22Rv1 (cell line): ENCODE measurements around the gene MSN.

Experiments used
- H3K27ac ChIP-seq: fragments of 450-650 bp; 2 replicates; pipeline ENCODE4 v1.5.1; 2017
- ZFX ChIP-seq: fragments of 450-650 bp; IDR thresholded peaks from 2 replicates; pipeline ENCODE4 v1.6.1; 2017; ENCODE audit warnings: antibody characterized with exemption, borderline replicate concordance
- TF ChIP-seq, protein P1 (sequence below): fragments of 450-650 bp; IDR thresholded peaks from 2 replicates; pipeline ENCODE4 v1.5.1; 2017; ENCODE audit warnings: mild to moderate bottlenecking

MSN gene

DNA sequence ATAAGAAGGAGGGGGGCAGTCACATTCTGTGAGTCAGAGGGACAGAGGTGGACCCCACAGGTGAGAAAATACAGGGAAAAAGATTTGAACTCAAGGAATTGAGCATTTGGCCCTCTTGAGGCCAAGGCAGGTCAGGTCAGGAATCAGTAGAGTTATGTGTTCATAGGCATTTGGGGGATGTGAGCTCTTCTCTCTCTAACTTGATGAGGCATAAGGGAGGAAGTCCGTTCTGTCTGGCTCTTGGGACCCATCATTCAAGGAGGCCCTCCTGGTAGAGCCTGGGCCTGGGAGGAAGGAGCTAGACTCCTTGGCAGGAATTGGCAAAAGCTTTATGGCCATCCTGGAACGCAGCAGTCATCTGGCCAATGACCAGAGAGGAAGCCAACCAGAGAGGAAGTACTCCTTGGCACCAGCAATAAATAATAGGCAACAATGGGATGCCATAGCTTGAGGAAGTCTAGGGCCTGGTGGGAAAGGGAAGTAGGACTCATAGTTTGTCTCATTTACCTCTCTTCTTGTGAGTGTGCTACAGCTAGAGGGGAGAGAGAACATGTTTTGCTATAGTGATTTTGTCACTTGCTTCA, 53.0 kb downstream of the MSN start:
- TF ChIP-seq, protein P1, sequence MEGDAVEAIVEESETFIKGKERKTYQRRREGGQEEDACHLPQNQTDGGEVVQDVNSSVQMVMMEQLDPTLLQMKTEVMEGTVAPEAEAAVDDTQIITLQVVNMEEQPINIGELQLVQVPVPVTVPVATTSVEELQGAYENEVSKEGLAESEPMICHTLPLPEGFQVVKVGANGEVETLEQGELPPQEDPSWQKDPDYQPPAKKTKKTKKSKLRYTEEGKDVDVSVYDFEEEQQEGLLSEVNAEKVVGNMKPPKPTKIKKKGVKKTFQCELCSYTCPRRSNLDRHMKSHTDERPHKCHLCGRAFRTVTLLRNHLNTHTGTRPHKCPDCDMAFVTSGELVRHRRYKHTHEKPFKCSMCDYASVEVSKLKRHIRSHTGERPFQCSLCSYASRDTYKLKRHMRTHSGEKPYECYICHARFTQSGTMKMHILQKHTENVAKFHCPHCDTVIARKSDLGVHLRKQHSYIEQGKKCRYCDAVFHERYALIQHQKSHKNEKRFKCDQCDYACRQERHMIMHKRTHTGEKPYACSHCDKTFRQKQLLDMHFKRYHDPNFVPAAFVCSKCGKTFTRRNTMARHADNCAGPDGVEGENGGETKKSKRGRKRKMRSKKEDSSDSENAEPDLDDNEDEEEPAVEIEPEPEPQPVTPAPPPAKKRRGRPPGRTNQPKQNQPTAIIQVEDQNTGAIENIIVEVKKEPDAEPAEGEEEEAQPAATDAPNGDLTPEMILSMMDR = no peak
- H3K27ac ChIP-seq = no peak overlapping the region

DNA sequence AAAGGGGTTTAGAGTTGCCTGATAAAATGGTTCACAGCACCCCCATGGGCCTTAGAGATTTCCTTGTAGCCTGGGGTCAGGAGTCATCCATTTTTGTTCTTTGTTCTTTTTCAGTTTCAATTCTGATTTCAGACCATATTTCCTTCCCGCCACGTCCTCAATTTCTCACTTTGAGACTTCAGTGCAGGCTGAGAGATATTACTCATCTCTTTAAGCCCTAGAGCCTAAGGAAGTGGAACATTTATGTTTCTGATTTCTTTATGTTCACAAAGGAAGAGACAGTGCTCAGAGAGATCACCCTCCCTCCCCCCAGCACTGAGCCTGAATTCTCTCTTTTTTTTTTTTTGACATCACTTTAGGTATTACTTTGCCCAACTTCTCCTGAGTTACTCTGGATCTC, 56.3 kb downstream of the MSN start:
- TF ChIP-seq ZFX = no peak
- TF ChIP-seq, protein P1 = no peak
- H3K27ac ChIP-seq = no peak overlapping the region

DNA sequence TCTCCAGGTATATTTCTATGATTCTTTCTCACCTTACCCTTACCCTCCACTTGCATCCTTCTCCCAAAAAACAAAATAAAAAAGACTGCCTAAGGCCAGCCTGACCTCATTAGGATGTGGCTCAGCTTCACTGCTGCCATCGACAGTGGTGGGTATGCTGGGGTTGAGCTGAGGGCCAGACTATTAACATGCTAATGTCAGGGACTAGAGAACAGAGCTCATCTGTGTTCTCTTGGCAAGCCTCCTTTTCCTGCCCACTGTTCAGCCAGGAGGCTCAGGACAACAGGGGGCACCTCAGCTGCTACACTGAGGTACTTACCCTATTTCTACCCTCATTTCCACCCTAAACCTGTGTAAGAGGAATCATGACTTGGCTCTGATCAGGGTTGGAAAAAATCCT, 59.3 kb downstream of the MSN start:
- no peak overlapping the region for H3K27ac ChIP-seq
- TF ChIP-seq, protein P1 = no peak
- TF ChIP-seq ZFX = no peak

DNA sequence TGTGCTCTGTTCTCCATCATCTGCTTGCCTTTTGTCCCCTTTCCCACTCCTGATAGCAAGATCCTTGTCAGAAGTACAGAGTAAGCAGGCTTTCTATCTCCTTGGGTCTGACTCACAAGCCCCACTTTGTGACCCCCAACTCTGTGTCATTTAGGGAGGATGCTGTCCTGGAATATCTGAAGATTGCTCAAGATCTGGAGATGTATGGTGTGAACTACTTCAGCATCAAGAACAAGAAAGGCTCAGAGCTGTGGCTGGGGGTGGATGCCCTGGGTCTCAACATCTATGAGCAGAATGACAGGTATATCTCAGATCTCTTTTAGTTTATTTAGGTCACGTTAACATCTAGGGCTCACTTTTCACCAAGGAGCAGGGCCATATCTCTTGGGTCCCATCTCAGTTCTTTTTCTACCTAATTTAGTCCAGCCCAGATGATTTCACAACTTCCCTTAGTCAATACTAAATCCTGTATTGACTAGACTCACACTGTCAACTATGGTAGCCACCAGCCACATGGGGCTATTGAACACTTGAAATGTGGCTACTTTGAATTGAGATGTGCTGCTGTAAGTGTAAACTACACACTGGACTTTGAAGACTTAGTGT, 64.3 kb downstream of the MSN start:
- TF ChIP-seq ZFX = no peak
- TF ChIP-seq, protein P1 = no peak

DNA sequence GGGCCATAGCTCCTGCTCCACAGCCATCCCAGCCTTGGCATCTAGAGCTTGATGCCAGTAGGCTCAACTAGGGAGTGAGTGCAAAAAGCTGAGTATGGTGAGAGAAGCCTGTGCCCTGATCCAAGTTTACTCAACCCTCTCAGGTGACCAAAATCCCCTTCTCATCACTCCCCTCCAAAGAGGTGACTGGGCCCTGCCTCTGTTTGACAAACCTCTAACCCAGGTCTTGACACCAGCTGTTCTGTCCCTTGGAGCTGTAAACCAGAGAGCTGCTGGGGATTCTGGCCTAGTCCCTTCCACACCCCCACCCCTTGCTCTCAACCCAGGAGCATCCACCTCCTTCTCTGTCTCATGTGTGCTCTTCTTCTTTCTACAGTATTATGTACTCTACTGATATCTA, 73.5 kb downstream of the MSN start:
- no peak for TF ChIP-seq ZFX
- TF ChIP-seq, protein P1 = no peak
- no peak overlapping the region for H3K27ac ChIP-seq

More for the DNA sequence above, 64.3 kb downstream of the MSN start:
- H3K27ac ChIP-seq = no peak overlapping the region

DNA sequence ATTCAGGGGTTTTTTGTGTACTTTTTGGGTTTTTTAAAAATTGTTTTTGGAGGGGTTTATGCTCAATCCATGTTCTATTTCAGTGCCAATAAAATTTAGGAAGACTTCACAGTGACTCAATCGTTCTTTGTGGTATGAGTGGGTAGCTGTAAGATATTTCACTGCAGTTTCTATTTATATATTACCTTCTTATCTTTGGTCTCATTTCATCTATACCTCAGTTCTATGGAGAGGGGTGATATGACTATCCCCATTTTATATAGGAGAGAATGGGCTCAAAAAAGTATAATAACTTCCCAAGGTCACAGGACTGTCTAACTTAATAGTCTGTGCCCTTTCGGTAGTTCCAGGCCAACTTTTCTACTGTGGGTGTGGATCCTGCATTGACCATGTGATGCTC, 74.4 kb downstream of the MSN start:
- no peak overlapping the region for H3K27ac ChIP-seq
- no peak for TF ChIP-seq ZFX
- TF ChIP-seq, protein P1 = no peak

DNA sequence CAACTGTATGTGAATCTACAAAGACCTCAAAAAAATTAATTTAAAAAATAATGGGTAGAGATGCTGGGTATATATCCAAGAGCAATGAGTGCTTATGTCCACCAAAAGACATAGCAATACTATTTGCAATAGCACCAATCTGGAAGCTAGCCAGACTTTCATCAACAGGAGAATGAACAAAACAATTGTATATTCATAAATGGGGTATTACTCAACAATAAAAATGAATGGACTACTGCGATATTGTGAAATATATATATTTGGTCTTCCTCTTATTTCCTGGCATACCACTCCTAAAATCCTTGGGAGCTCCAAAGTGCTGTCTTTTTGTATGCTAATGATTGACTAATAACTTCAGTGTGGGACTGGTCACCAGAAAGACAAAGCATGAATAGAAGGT, 77.5 kb downstream of the MSN start:
- no peak overlapping the region for H3K27ac ChIP-seq
- no peak for TF ChIP-seq ZFX
- TF ChIP-seq, protein P1 = no peak
